Ovary (tissue), 3 donors: Measurements from ENCODE around the gene KRTAP5-8.

ENCODE experiments used
- EP300 ChIP-seq: sonication (generic); formaldehyde crosslinking; IDR thresholded peaks from one replicate; pipeline ENCODE4 v1.6.1; 2017; ENCODE audit warnings: antibody characterized with exemption
- POLR2A ChIP-seq: fragments of 450-650 bp; IDR thresholded peaks from one replicate; pipeline ENCODE4 v1.6.1; 2017; ENCODE audit warnings: antibody characterized with exemption, mild to moderate bottlenecking, moderate library complexity
- TF ChIP-seq, protein P1 (sequence below), 3 donors: fragments of 450-650 bp in 2 of 3; fragments of 200-600 bp in 1 of 3; IDR thresholded peaks; one replicate each; pipeline versions ENCODE4 v1.5.1 to v1.8.0; 2016 to 2022; ENCODE audit warnings: antibody characterized with exemption in 3 of 3, mild to moderate bottlenecking in 1 of 3
- donor health status: DM: no; HTN: no; CAD: no.

DNA sequence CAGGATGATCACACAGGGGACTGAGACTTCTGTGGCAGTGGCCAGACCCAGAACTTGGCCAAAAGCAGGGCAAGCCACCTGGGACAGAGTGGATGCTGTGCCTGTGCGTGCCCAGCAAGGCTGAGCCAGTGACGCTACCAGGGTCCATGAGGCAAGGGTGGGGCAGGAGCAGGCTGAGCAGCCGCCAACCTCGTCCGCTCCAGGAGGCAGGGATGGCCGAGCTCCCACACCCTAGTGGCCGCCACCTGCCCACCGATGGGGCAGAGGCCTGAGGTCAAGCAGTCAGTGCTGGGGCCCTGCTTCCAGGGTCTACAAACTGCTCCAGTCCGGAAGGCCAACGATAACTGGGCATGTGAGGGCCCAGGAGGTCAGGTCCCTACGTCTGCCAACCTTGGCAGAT is 17.7 kb downstream of the KRTAP5-8 start:
- TF ChIP-seq, protein P1, sequence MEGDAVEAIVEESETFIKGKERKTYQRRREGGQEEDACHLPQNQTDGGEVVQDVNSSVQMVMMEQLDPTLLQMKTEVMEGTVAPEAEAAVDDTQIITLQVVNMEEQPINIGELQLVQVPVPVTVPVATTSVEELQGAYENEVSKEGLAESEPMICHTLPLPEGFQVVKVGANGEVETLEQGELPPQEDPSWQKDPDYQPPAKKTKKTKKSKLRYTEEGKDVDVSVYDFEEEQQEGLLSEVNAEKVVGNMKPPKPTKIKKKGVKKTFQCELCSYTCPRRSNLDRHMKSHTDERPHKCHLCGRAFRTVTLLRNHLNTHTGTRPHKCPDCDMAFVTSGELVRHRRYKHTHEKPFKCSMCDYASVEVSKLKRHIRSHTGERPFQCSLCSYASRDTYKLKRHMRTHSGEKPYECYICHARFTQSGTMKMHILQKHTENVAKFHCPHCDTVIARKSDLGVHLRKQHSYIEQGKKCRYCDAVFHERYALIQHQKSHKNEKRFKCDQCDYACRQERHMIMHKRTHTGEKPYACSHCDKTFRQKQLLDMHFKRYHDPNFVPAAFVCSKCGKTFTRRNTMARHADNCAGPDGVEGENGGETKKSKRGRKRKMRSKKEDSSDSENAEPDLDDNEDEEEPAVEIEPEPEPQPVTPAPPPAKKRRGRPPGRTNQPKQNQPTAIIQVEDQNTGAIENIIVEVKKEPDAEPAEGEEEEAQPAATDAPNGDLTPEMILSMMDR (IDR thresholded peaks at IDR 0.05) = no peak
- TF ChIP-seq POLR2A (no peak), EP300 (no peak)
